Stomach smooth muscle (tissue), 2 donors: ENCODE results near the gene CNOT8.
"Not testable (repeated sequence)": the region's sequence is repeated elsewhere in the genome, so short reads cannot be mapped to it uniquely, and the experiment has no call there.

Experiments used
- H3K27ac ChIP-seq: one replicate; pipeline ENCODE4 v1.7.0; 2013; ENCODE audit warnings: mild to moderate bottlenecking, low read length, inconsistent platforms
- H3K27me3 ChIP-seq, 2 donors: one replicate each; pipeline ENCODE4 v1.7.0; 2013; ENCODE audit warnings: low read length in 2 of 2; ENCODE audit not compliant: insufficient read depth in 2 of 2, control insufficient read depth in 1 of 2
- H3K36me3 ChIP-seq, 2 donors: one replicate each; pipeline ENCODE4 v1.7.0; 2013; ENCODE audit warnings: low read length in 2 of 2; ENCODE audit not compliant: control insufficient read depth in 2 of 2, insufficient read depth in 2 of 2
- H3K4me1 ChIP-seq: one replicate; pipeline ENCODE4 v1.7.0; 2013; ENCODE audit warnings: low read length; ENCODE audit not compliant: control insufficient read depth, insufficient read depth
- H3K4me3 ChIP-seq, 2 donors: one replicate each; pipeline ENCODE4 v1.7.0; 2013; ENCODE audit warnings: low read length in 2 of 2
- H3K9ac ChIP-seq, 2 donors: one replicate each; pipeline ENCODE4 v1.7.0; 2013; ENCODE audit warnings: low read length in 2 of 2, mild to moderate bottlenecking in 1 of 2
- H3K9me3 ChIP-seq, 2 donors: one replicate each; pipeline ENCODE4 v1.7.0; 2013; ENCODE audit warnings: low read length in 2 of 2; ENCODE audit not compliant: control insufficient read depth in 2 of 2
- donor health status: healthy.
- donor health status: Pancreatic carcinoma.

CNOT8 gene

GRCh38 chr5:154834053-154834452, 24.4 kb upstream of the CNOT8 start:
- Histone ChIP-seq H3K4me1 (peaks cover 14% of the 10 kb centered on the region), H3K9me3 (no peaks in the 10 kb centered on the region), H3K9ac (peak overlapping the region in 1 of 2 donors; percentile 75), H3K36me3 (peaks cover 16 to 24% of the 10 kb centered on the region in 2 donors), H3K27me3 (no peaks in the 10 kb centered on the region), H3K27ac (peak overlapping the region; percentile 83), H3K4me3 (peak overlapping the region in 1 of 2 donors; percentile 73)

DNA sequence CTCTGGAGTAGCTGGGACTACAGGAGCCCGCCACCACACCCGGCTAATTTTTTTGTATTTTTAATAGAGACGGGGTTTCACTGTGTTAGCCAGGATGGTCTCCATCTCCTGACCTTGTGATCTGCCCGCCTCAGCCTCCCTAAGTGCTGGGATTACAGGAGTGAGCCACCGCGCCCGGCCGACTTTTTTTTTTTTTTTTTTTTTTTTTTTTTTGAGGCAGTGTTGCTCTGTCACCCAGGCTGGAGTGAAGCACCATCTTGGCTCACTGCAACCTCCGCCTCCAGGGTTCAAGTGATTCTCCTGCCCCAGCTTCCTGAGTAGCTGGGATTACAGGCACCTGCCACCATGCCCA, 22.8 kb upstream of the CNOT8 start:
- Histone ChIP-seq H3K27ac (peak overlapping the region; percentile 46), H3K4me1 (peaks cover 11% of the 10 kb centered on the region), H3K4me3 (peak overlapping the region in 1 of 2 donors; percentile 73)
- H3K27me3 ChIP-seq, H3K36me3 ChIP-seq, H3K9me3 ChIP-seq, H3K9ac ChIP-seq: not testable (repeated sequence)

DNA sequence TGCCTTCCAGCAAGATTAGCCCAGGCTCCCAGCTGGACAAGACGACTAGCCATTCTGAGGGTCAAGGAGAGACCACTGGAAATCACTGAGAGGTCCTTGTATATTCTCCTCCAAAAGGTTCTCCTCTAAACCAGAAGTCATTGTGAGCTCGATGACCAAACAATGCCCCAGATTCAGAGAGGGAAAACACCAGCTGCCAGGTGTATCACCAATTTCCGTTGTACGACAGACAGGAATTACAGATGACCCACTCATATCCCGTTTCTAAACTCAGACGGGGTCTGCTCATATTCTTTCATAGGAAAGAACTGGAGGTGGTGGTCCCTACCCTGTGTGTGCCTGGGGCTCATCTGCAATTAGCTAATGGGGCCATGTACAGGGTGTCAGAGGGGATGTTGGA, 22.2 kb upstream of the CNOT8 start:
- Histone ChIP-seq H3K4me1 (peaks cover 11% of the 10 kb centered on the region), H3K36me3 (peaks cover 3 to 7% of the 10 kb centered on the region in 2 donors), H3K27ac (peak overlapping the region; percentile 46), H3K9me3 (no peaks in the 10 kb centered on the region), H3K9ac (no peak overlapping the region), H3K27me3 (no peaks in the 10 kb centered on the region), H3K4me3 (no peak overlapping the region)

GRCh38 chr5:154837009-154837901, 21.2 kb upstream of the CNOT8 start:
- Histone ChIP-seq H3K27me3 (no peaks in the 10 kb centered on the region), H3K27ac (peak overlapping the region; percentile 49), H3K9me3 (no peaks in the 10 kb centered on the region), H3K36me3 (peaks cover 3 to 7% of the 10 kb centered on the region in 2 donors), H3K4me3 (no peak overlapping the region), H3K4me1 (peaks cover 11% of the 10 kb centered on the region), H3K9ac (no peak overlapping the region)

DNA sequence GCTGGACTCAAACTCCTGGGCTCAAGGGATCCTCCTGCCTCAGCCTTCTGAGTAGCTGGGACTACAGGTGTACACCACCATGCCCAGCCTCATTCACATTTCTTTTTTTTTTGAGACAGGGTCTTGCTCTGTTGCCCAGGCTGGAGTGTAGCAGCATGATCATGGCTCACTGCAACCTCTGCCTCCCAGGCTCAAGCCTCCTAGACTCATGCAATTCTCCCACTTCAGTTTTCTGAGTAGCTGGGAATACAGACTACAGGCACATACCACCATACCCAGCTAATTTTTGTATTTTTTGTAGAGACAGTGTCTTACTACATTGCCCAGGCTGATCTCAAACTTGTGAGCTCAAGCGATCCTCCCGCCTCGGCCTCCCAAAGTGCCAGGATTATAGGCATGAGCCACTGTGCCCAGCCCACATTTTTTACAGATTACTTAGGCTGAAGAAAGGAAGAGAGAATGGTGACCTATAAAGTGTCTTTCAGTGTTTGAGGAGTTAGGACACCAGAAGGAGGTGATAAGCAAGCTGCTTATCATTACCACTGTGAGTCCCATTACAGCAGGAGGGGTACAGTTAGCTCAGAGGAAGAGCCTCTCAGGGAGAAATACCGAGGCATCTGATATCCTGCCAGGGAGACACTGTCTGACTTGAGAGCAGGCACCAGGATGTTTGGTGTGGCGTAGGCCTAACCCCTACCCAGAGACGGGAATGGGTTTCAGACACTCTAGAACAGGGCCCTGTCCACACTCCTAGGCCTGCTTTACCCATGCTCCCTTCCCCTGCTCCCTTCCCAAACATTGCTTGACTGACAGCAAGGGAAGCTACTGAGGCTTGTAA, 17.8 kb upstream of the CNOT8 start:
- peaks cover 3 to 10% of the 10 kb centered on the region in 2 donors for H3K36me3 ChIP-seq
- H3K4me3 ChIP-seq, result no peak overlapping the region
- no peak overlapping the region for H3K27ac ChIP-seq
- peaks cover 13% of the 10 kb centered on the region for H3K4me1 ChIP-seq
- H3K9me3 ChIP-seq, result no peaks in the 10 kb centered on the region
- no peak overlapping the region for H3K9ac ChIP-seq
- no peaks in the 10 kb centered on the region for H3K27me3 ChIP-seq

- no peaks in the 10 kb centered on the region for H3K9me3 ChIP-seq
- no peaks in the 10 kb centered on the region for H3K27me3 ChIP-seq
- no peak overlapping the region for H3K9ac ChIP-seq
- H3K27ac ChIP-seq, result no peak overlapping the region
- H3K36me3 ChIP-seq, result peaks cover 3 to 10% of the 10 kb centered on the region in 2 donors
- H3K4me1 ChIP-seq, result peaks cover 10% of the 10 kb centered on the region
- H3K4me3 ChIP-seq, result no peak overlapping the region
Observed at GRCh38 chr5:154841273-154841661, 17.2 kb upstream of the CNOT8 start.

GRCh38 chr5:154842689-154843530, 15.5 kb upstream of the CNOT8 start:
- H3K27ac ChIP-seq, result peak overlapping the region; percentile 25

DNA sequence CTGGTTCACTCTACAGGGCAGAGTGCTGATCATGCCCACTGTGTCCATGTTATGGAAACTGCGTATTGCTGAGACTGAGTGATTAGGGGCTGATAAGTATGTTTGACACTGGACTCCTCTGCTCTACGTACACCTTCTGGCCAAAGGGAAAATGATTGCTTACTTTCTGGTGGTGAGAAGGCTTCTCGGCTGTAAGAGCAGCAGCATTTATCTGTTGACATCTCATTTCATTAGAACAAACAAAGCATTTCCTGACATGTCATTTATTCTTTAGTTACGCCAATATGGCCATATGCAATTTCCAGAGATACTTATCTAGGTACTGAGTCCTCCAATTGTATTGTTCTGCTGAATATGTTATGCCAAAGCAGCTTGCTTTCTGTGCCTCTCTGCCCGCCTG, 13.6 kb upstream of the CNOT8 start:
- H3K27me3 ChIP-seq, result no peaks in the 10 kb centered on the region
- H3K4me1 ChIP-seq, result peaks cover 17% of the 10 kb centered on the region
- H3K9ac ChIP-seq, result no peak overlapping the region
- no peak overlapping the region for H3K27ac ChIP-seq
- peaks cover 3% of the 10 kb centered on the region in 2 donors for H3K36me3 ChIP-seq
- H3K4me3 ChIP-seq, result no peak overlapping the region
- H3K9me3 ChIP-seq, result no peaks in the 10 kb centered on the region

More at GRCh38 chr5:154842689-154843530, 15.5 kb upstream of the CNOT8 start:
- no peak overlapping the region for H3K4me3 ChIP-seq
- H3K27me3 ChIP-seq, result no peaks in the 10 kb centered on the region
- peaks cover 0 to 3% of the 10 kb centered on the region in 2 donors for H3K36me3 ChIP-seq
- H3K9ac ChIP-seq, result no peak overlapping the region
- H3K4me1 ChIP-seq, result peaks cover 7% of the 10 kb centered on the region
- no peaks in the 10 kb centered on the region for H3K9me3 ChIP-seq

- Histone ChIP-seq H3K36me3 (peaks cover 3% of the 10 kb centered on the region in 2 donors), H3K9me3 (no peaks in the 10 kb centered on the region), H3K27me3 (no peaks in the 10 kb centered on the region), H3K27ac (peak overlapping the region; percentile 87), H3K4me3 (peak overlapping the region; percentile 98), H3K9ac (peak overlapping the region; percentile 80 to 88), H3K4me1 (peaks cover 17% of the 10 kb centered on the region)
Observed at GRCh38 chr5:154849264-154849785, 9.1 kb upstream of the CNOT8 start.

- Histone ChIP-seq H3K27ac (peak overlapping the region; percentile 87), H3K9me3 (no peaks in the 10 kb centered on the region), H3K4me3 (peak overlapping the region; percentile 98), H3K9ac (peak overlapping the region; percentile 80 to 88), H3K27me3 (no peaks in the 10 kb centered on the region), H3K36me3 (peaks cover 3% of the 10 kb centered on the region in 2 donors), H3K4me1 (peaks cover 15% of the 10 kb centered on the region)
Observed at GRCh38 chr5:154849791-154850201, 8.6 kb upstream of the CNOT8 start.
